ENCODE data around the gene CAPZB. TPM values are rescaled to one million over a fixed set of nuclear protein-coding genes. Genes with fewer than 3 reads are reported as not detected.

CAPZB gene
- total RNA-seq, 1 donor = 102 TPM

- no peak for DNase-seq (ENCODE audit: low read depth in 2 of 3, low spot score in 2 of 3)
Measured at GRCh38 chr1:19411612-19412011, 73.7 kb downstream of the CAPZB start.

GRCh38 chr1:19410393-19410792 lies 74.9 kb downstream of the CAPZB start:
- no peak for DNase-seq (ENCODE audit: low read depth in 2 of 3, low spot score in 2 of 3)

GRCh38 chr1:19409477-19410341 lies 75.6 kb downstream of the CAPZB start:
- no peak for DNase-seq (ENCODE audit: low read depth in 2 of 3, low spot score in 2 of 3)

- DNase-seq (ENCODE audit: low read depth in 2 of 3, low spot score in 2 of 3) = no peak
Measured at GRCh38 chr1:19407494-19408096, 77.7 kb downstream of the CAPZB start.

GRCh38 chr1:19406680-19407079 lies 78.7 kb downstream of the CAPZB start:
- no peak for DNase-seq (ENCODE audit: low read depth in 2 of 3, low spot score in 2 of 3)

- peak in 2 of 3 donors; percentile 24 to 63 for DNase-seq (ENCODE audit: low read depth in 2 of 3, low spot score in 2 of 3)
Measured at GRCh38 chr1:19405761-19406487, 79.4 kb downstream of the CAPZB start.

GRCh38 chr1:19405195-19405760 lies 80.1 kb downstream of the CAPZB start:
- no peak for DNase-seq (ENCODE audit: low read depth in 2 of 3, low spot score in 2 of 3)

- no peak for DNase-seq (ENCODE audit: low read depth in 2 of 3, low spot score in 2 of 3)
Measured at GRCh38 chr1:19404748-19405147, 80.6 kb downstream of the CAPZB start.

- DNase-seq (ENCODE audit: low read depth in 2 of 3, low spot score in 2 of 3) = no peak
Measured at GRCh38 chr1:19403256-19403655, 82.1 kb downstream of the CAPZB start.

GRCh38 chr1:19402031-19402813 lies 83.1 kb downstream of the CAPZB start:
- no peak for DNase-seq (ENCODE audit: low read depth in 2 of 3, low spot score in 2 of 3)

- no peak for DNase-seq (ENCODE audit: low read depth in 2 of 3, low spot score in 2 of 3)
Measured at GRCh38 chr1:19401535-19401889, 83.8 kb downstream of the CAPZB start.

GRCh38 chr1:19400875-19401534 lies 84.3 kb downstream of the CAPZB start:
- no peak for DNase-seq (ENCODE audit: low read depth in 2 of 3, low spot score in 2 of 3)

- no peak for DNase-seq (ENCODE audit: low read depth in 2 of 3, low spot score in 2 of 3)
Measured at GRCh38 chr1:19400192-19400611, 85.1 kb downstream of the CAPZB start.

GRCh38 chr1:19398309-19398760 lies 87.0 kb downstream of the CAPZB start:
- DNase-seq (ENCODE audit: low read depth in 2 of 3, low spot score in 2 of 3) = no peak

GRCh38 chr1:19397217-19397945 lies 88.0 kb downstream of the CAPZB start:
- no peak for DNase-seq (ENCODE audit: low read depth in 2 of 3, low spot score in 2 of 3)

- DNase-seq (ENCODE audit: low read depth in 2 of 3, low spot score in 2 of 3) = no peak
Measured at GRCh38 chr1:19396280-19396679, 89.1 kb downstream of the CAPZB start.

GRCh38 chr1:19395678-19396192 lies 89.6 kb downstream of the CAPZB start:
- DNase-seq (ENCODE audit: low read depth in 2 of 3, low spot score in 2 of 3) = no peak

GRCh38 chr1:19393046-19393445 lies 92.3 kb downstream of the CAPZB start:
- DNase-seq (ENCODE audit: low read depth in 2 of 3, low spot score in 2 of 3) = no peak

GRCh38 chr1:19392221-19392620 lies 93.1 kb downstream of the CAPZB start:
- DNase-seq (ENCODE audit: low read depth in 2 of 3, low spot score in 2 of 3) = no peak

Measured in hematopoietic multipotent progenitor cell (in vitro differentiated cells).